ENCODE data around the gene TLR5. TPM values are rescaled to one million over a fixed set of nuclear protein-coding genes. Genes with fewer than 3 reads are reported as not detected.

TLR5 gene
- total RNA-seq, 4 donors from 2014 or later: 2.8 to 8.3 (median 6.1) TPM

DNA sequence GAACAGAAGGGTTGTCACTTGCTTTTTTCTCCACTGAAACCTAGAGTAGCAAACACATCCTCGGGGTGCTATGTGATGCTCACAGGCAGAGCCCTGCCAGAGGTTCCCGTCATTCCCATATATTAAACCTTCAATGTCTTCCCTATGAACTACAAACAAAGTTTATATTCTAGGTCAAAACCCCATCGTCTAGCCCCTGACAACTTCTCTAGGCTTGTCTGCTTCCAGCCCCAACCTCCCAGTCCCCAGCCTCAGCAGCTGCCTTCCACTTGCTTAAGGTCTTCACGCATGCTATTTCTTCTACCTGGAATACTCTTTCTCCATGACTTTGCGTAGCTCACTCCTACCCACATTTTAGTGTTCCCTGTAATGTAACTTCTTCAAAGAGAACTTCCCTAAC lies 1.9 kb upstream of the TLR5 start:
- TF ChIP-seq POLR2A (IDR thresholded peaks at IDR 0.05; ENCODE audit: low read depth): no peak
- no peak for TF ChIP-seq POLR2AphosphoS5 (IDR thresholded peaks at IDR 0.05)
- no peak for TF ChIP-seq CTCF (IDR thresholded peaks at IDR 0.05)
- TF ChIP-seq EP300 (IDR thresholded peaks at IDR 0.05): no peak
- DNase-seq (ENCODE audit: extremely low spot score): no peak
- peaks cover 0 to 7% (median 2%) of the 10 kb centered on the region in 4 donors for H3K9me3 ChIP-seq
- H3K4me1 ChIP-seq: peaks cover 15 to 40% (median 26%) of the 10 kb centered on the region in 4 donors
- no peaks in the 10 kb centered on the region for H3K27me3 ChIP-seq
- no peak overlapping the region for H3K4me3 ChIP-seq
- no peaks in the 10 kb centered on the region for H3K36me3 ChIP-seq
- no peak overlapping the region for H3K27ac ChIP-seq (replicated peaks in 1 of 4)
- 82% methylated on average over 5 of the region's 5 CpGs for WGBS
- intact Hi-C loops (cut with DNase I): loop anchor here (5.0 kb wide), 1 partner anchor 537 kb away; no protein-coding TSS in a partner anchor

- Histone ChIP-seq H3K4me3 (no peak overlapping the region), H3K27ac (replicated peaks in 1 of 4) (peak overlapping the region in 1 of 4 donors; percentile 75)
Observed at GRCh38 chr1:223144431-223144830, 1.4 kb upstream of the TLR5 start.

GRCh38 chr1:223143537-223144248 lies 645 bp upstream of the TLR5 start:
- no peaks in the 10 kb centered on the region for H3K27me3 ChIP-seq
- intact Hi-C loops (cut with DNase I): loop anchor here (5.0 kb wide), 1 partner anchor 539 kb away; no protein-coding TSS in a partner anchor
- H3K4me1 ChIP-seq: peaks cover 15 to 40% (median 26%) of the 10 kb centered on the region in 4 donors
- H3K27ac ChIP-seq (replicated peaks in 1 of 4): peak overlapping the region; percentile 72 to 78 (median 74)
- TF ChIP-seq CTCF (IDR thresholded peaks at IDR 0.05) (no peak), EP300 (IDR thresholded peaks at IDR 0.05) (no peak), POLR2AphosphoS5 (IDR thresholded peaks at IDR 0.05) (no peak), POLR2A (IDR thresholded peaks at IDR 0.05; ENCODE audit: low read depth) (no peak)
- H3K9me3 ChIP-seq: peaks cover 0 to 7% (median 2%) of the 10 kb centered on the region in 4 donors
- no peak for DNase-seq (ENCODE audit: extremely low spot score)
- peak overlapping the region; percentile 61 to 71 (median 65) for H3K4me3 ChIP-seq
- WGBS: 38% methylated on average over 11 of the region's 11 CpGs
- no peaks in the 10 kb centered on the region for H3K36me3 ChIP-seq

More at GRCh38 chr1:223144431-223144830, 1.4 kb upstream of the TLR5 start:
- H3K36me3 ChIP-seq: no peaks in the 10 kb centered on the region
- H3K9me3 ChIP-seq: peaks cover 0 to 7% (median 2%) of the 10 kb centered on the region in 4 donors
- no peak for DNase-seq (ENCODE audit: extremely low spot score)
- 100% methylated on average over 1 of the region's 4 CpGs for WGBS
- H3K4me1 ChIP-seq: peaks cover 15 to 40% (median 26%) of the 10 kb centered on the region in 4 donors
- intact Hi-C loops (cut with DNase I): loop anchor here (5.0 kb wide), 1 partner anchor 538 kb away; no protein-coding TSS in a partner anchor
- no peaks in the 10 kb centered on the region for H3K27me3 ChIP-seq
- TF ChIP-seq POLR2AphosphoS5 (IDR thresholded peaks at IDR 0.05) (no peak), POLR2A (IDR thresholded peaks at IDR 0.05; ENCODE audit: low read depth) (no peak), CTCF (IDR thresholded peaks at IDR 0.05) (no peak), EP300 (IDR thresholded peaks at IDR 0.05) (no peak)

DNA sequence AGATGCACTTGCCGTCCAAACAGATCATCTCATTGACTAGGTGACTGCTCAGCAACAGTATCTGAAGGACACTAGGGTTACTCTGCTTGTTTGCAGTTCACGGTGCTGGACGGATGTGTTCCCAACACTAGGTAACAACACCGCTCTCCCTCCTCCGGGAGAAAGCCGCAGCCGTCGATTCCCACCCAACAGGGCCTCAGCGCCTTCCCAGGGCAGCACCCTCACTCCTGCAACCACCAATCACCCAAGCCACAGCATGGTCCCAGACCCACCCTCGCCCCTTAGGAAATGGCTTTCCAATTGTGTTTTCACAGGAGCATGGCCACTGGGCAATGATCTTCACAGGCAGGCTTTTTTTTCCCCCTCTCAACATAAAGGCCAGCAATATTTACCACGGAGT lies 779 bp downstream of the TLR5 start:
- intact Hi-C loops (cut with DNase I): loop anchor here (5.0 kb wide), 1 partner anchor 540 kb away; no protein-coding TSS in a partner anchor
- H3K27me3 ChIP-seq: no peaks in the 10 kb centered on the region
- peak overlapping the region; percentile 61 to 71 (median 65) for H3K4me3 ChIP-seq
- peaks cover 0 to 4% (median 0%) of the 10 kb centered on the region in 4 donors for H3K9me3 ChIP-seq
- H3K4me1 ChIP-seq: peaks cover 17 to 48% (median 36%) of the 10 kb centered on the region in 4 donors
- TF ChIP-seq EP300 (IDR thresholded peaks at IDR 0.05) (no peak), POLR2AphosphoS5 (IDR thresholded peaks at IDR 0.05) (no peak), POLR2A (IDR thresholded peaks at IDR 0.05; ENCODE audit: low read depth) (no peak), CTCF (IDR thresholded peaks at IDR 0.05) (no peak)
- no peaks in the 10 kb centered on the region for H3K36me3 ChIP-seq
- WGBS: 97% methylated on average over 10 of the region's 11 CpGs
- peak overlapping the region; percentile 72 to 78 (median 74) for H3K27ac ChIP-seq (replicated peaks in 1 of 4)
- DNase-seq (ENCODE audit: extremely low spot score): no peak
